ENCODE data around the gene GABARAP.

The GABARAP gene

GRCh38 chr17:7196651-7197401 lies 45.4 kb downstream of the GABARAP start:
- Histone ChIP-seq H3K27me3 (ENCODE audit: control insufficient read depth, insufficient read depth, low read length) (no peaks in the 10 kb centered on the region), H3K4me3 (ENCODE audit: low read depth, low read length) (no peak overlapping the region), H3K27ac (ENCODE audit: low read depth, low read length) (no peak overlapping the region), H3K9ac (ENCODE audit: low read depth, low read length) (no peak overlapping the region), H3K4me1 (ENCODE audit: control insufficient read depth, insufficient read depth, low read length) (no peaks in the 10 kb centered on the region), H3K9me3 (ENCODE audit: control insufficient read depth, insufficient read depth, low read length) (no peaks in the 10 kb centered on the region), H3K36me3 (ENCODE audit: control insufficient read depth, insufficient read depth, low read length) (peaks cover 64% of the 10 kb centered on the region)

GRCh38 chr17:7195971-7196370 lies 46.3 kb downstream of the GABARAP start:
- Histone ChIP-seq H3K36me3 (ENCODE audit: control insufficient read depth, insufficient read depth, low read length) (peaks cover 64% of the 10 kb centered on the region), H3K9me3 (ENCODE audit: control insufficient read depth, insufficient read depth, low read length) (no peaks in the 10 kb centered on the region)

GRCh38 chr17:7192271-7192937 lies 49.8 kb downstream of the GABARAP start:
- Histone ChIP-seq H3K9me3 (ENCODE audit: control insufficient read depth, insufficient read depth, low read length) (no peaks in the 10 kb centered on the region), H3K36me3 (ENCODE audit: control insufficient read depth, insufficient read depth, low read length) (peaks cover 62% of the 10 kb centered on the region), H3K4me1 (ENCODE audit: control insufficient read depth, insufficient read depth, low read length) (no peaks in the 10 kb centered on the region)

More at GRCh38 chr17:7195971-7196370, 46.3 kb downstream of the GABARAP start:
- Histone ChIP-seq H3K27ac (ENCODE audit: low read depth, low read length) (no peak overlapping the region), H3K4me3 (ENCODE audit: low read depth, low read length) (no peak overlapping the region), H3K4me1 (ENCODE audit: control insufficient read depth, insufficient read depth, low read length) (no peaks in the 10 kb centered on the region), H3K27me3 (ENCODE audit: control insufficient read depth, insufficient read depth, low read length) (no peaks in the 10 kb centered on the region), H3K9ac (ENCODE audit: low read depth, low read length) (no peak overlapping the region)

DNA sequence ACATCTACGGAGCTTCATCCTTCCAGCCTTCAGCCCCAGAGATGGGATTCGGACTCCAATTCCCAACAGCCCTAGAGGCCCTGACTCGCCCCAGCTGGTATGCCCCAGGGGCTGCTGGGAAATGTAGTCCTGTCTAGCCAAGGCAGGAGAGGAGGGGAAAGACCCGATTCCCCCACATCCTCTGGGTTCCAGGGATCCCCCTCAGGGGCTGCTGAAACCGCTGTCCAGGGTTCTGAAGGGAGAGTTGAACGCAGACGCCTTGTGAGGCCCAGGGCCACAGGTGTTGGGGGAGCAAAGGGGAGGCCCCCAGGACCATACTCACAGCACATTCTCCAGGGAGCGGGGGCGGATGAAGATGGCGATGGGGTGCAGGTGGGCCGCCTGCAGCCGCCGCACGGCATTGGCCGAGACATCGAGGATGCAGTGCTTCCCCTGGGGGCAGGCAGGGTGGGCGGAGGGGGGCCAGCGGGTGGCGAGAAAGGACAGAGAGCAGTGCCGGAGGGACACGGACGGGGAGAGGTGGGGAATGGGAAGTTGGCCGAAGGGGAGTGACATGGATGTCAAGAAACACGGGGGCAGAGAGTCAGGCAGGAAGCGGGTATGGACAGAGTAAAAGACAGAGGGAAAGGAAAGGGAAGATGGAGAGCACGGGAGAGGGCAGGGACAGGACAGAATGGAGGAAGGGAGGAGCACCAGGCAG lies 50.5 kb downstream of the GABARAP start:
- no peak overlapping the region for H3K4me3 ChIP-seq (ENCODE audit: low read depth, low read length)
- no peaks in the 10 kb centered on the region for H3K4me1 ChIP-seq (ENCODE audit: control insufficient read depth, insufficient read depth, low read length)
- no peak overlapping the region for H3K27ac ChIP-seq (ENCODE audit: low read depth, low read length)
- peaks cover 56% of the 10 kb centered on the region for H3K36me3 ChIP-seq (ENCODE audit: control insufficient read depth, insufficient read depth, low read length)
- H3K27me3 ChIP-seq (ENCODE audit: control insufficient read depth, insufficient read depth, low read length), result no peaks in the 10 kb centered on the region
- no peaks in the 10 kb centered on the region for H3K9me3 ChIP-seq (ENCODE audit: control insufficient read depth, insufficient read depth, low read length)
- H3K9ac ChIP-seq (ENCODE audit: low read depth, low read length), result no peak overlapping the region

More at GRCh38 chr17:7192271-7192937, 49.8 kb downstream of the GABARAP start:
- Histone ChIP-seq H3K27ac (ENCODE audit: low read depth, low read length) (no peak overlapping the region), H3K27me3 (ENCODE audit: control insufficient read depth, insufficient read depth, low read length) (no peaks in the 10 kb centered on the region), H3K9ac (ENCODE audit: low read depth, low read length) (no peak overlapping the region), H3K4me3 (ENCODE audit: low read depth, low read length) (no peak overlapping the region)

DNA sequence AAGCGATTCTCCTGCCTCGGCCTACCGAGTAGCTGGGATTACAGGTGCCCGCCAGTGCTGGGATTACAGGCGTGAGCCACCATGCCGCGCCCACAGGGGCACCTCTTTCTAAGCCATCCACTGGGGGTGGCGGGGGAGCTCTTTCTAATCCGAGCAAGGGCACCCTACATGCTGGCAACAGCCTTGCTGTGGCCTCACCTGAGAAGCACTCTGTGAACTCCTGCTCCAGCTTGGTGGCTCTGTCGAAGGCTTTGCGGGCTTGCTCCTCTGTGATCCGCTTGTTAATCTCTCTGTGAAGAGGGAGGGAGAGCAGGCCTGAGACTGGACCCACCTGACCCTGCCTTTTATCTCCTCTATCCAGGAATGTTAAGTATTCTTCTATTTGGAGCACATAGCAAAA lies 51.2 kb downstream of the GABARAP start:
- Histone ChIP-seq H3K9me3 (ENCODE audit: control insufficient read depth, insufficient read depth, low read length) (no peaks in the 10 kb centered on the region), H3K4me3 (ENCODE audit: low read depth, low read length) (no peak overlapping the region), H3K27ac (ENCODE audit: low read depth, low read length) (no peak overlapping the region), H3K9ac (ENCODE audit: low read depth, low read length) (no peak overlapping the region), H3K4me1 (ENCODE audit: control insufficient read depth, insufficient read depth, low read length) (no peaks in the 10 kb centered on the region), H3K27me3 (ENCODE audit: control insufficient read depth, insufficient read depth, low read length) (no peaks in the 10 kb centered on the region), H3K36me3 (ENCODE audit: control insufficient read depth, insufficient read depth, low read length) (peaks cover 50% of the 10 kb centered on the region)

GRCh38 chr17:7190276-7190917 lies 51.9 kb downstream of the GABARAP start:
- no peaks in the 10 kb centered on the region for H3K27me3 ChIP-seq (ENCODE audit: control insufficient read depth, insufficient read depth, low read length)
- no peaks in the 10 kb centered on the region for H3K4me1 ChIP-seq (ENCODE audit: control insufficient read depth, insufficient read depth, low read length)
- no peak overlapping the region for H3K27ac ChIP-seq (ENCODE audit: low read depth, low read length)
- no peak overlapping the region for H3K9ac ChIP-seq (ENCODE audit: low read depth, low read length)
- H3K9me3 ChIP-seq (ENCODE audit: control insufficient read depth, insufficient read depth, low read length), result no peaks in the 10 kb centered on the region
- peaks cover 43% of the 10 kb centered on the region for H3K36me3 ChIP-seq (ENCODE audit: control insufficient read depth, insufficient read depth, low read length)
- no peak overlapping the region for H3K4me3 ChIP-seq (ENCODE audit: low read depth, low read length)
